K562 (cell line): Measurements from ENCODE around the gene MAML1. TPM values are rescaled to one million over a fixed set of nuclear protein-coding genes. Genes with fewer than 3 reads are reported as not detected.

Experiments
- ATAC-seq: fragments of 200-7000 bp; cut with Tn5 transposase; 3 replicates; pipeline ENCODE4 v1.9.1; 2020; ENCODE audit warnings: moderate library complexity
- BruUV-seq: library from RNA; stranded (reverse); fragments of 400-500 nt; replicated peaks from 2 replicates; lab custom pipeline; 2021; lab: Mats Ljungman, UMichigan
- CTCF ChIA-PET: fragments of 300-600 bp; formaldehyde crosslinking; extraction: SDS; loops from one replicate; lab custom pipeline; 2021; ENCODE audit warnings: low intra/inter-chr PET ratio; lab: Yijun Ruan, JAX
- POLR2A ChIA-PET: fragments of 300-600, 350-650 bp; sonication (Branson Sonifier 250); formaldehyde crosslinking; extraction: SDS; loops from one replicate; lab custom pipeline; 2021; ENCODE audit warnings: antibody characterized with exemption, inconsistent platforms; lab: Yijun Ruan, JAX
- DNase-seq, 4 experiments: peaks; one replicate each; pipeline versions ENCODE4 v3.0.0 to v3.0.0-alpha.2; 2011 to 2018; ENCODE audit warnings: low spot score in 3 of 4, mixed read lengths in 3 of 4; ENCODE audit errors: extremely low read depth in 1 of 4
- FAIRE-seq: peaks from 2 replicates; lab custom pipeline; 2011; peaks lifted over from hg19 to GRCh38; lab: Jason Lieb, UNC
- H2AFZ ChIP-seq: 2 replicates; pipeline ENCODE4 v1.6.0; 2011; ENCODE audit warnings: low read depth, low read length, control low read depth, inconsistent platforms
- H3K27ac ChIP-seq: fragments of 200-600 bp; 3 replicates; pipeline ENCODE4 v1.8.0; 2011; ENCODE audit warnings: low read depth, mild to moderate bottlenecking, control low read depth, inconsistent platforms, low read length, moderate library complexity, mixed read lengths; ENCODE audit errors: extremely low read depth
- H3K27me3 ChIP-seq, 2 experiments: fragments of 300-600 bp in 1 of 2; 2 replicates in 1 of 2; 3 replicates in 1 of 2; pipeline versions ENCODE4 v1.6.0 to v1.8.0; 2011; ENCODE audit warnings: inconsistent platforms in 2 of 2, low read length in 2 of 2, mild to moderate bottlenecking in 1 of 2, mixed read lengths in 1 of 2, moderate library complexity in 1 of 2; ENCODE audit not compliant: control insufficient read depth in 2 of 2, insufficient read depth in 2 of 2
- H3K36me3 ChIP-seq: fragments of 300-600 bp; 3 replicates; pipeline ENCODE4 v1.8.0; 2011; ENCODE audit warnings: mild to moderate bottlenecking, low read length, inconsistent platforms; ENCODE audit not compliant: control insufficient read depth, insufficient read depth
- H3K4me1 ChIP-seq, 2 experiments: fragments of 200-600 bp in 1 of 2; replicated peaks in 1 of 2; 2 replicates in 1 of 2; 3 replicates in 1 of 2; pipeline versions ENCODE4 v1.5.1 to v1.8.0; 2011; ENCODE audit warnings: inconsistent platforms in 2 of 2, low read length in 2 of 2, mild to moderate bottlenecking in 1 of 2, mixed read lengths in 1 of 2, moderate library complexity in 1 of 2; ENCODE audit not compliant: control insufficient read depth in 2 of 2, insufficient read depth in 2 of 2
- H3K4me2 ChIP-seq: 2 replicates; pipeline ENCODE4 v1.6.1; 2011; ENCODE audit warnings: low read length, control low read depth, inconsistent platforms, mixed read lengths; ENCODE audit not compliant: insufficient read depth
- H3K4me3 ChIP-seq: fragments of 200-600 bp; sonication (generic), shearing (Covaris generic); 2 replicates; pipeline ENCODE4 v1.5.1; 2016; ENCODE audit warnings: control low read depth, inconsistent platforms
- H3K79me2 ChIP-seq: fragments of 200-600 bp; 3 replicates; pipeline ENCODE4 v1.8.0; 2011; ENCODE audit warnings: low read length, inconsistent platforms; ENCODE audit not compliant: control insufficient read depth, insufficient read depth
- H3K9ac ChIP-seq, 2 experiments: 2 replicates each; pipeline versions ENCODE4 v1.6.0 to v1.6.1; 2011; ENCODE audit warnings: low read depth in 2 of 2, low read length in 2 of 2, control low read depth in 1 of 2, inconsistent platforms in 1 of 2, mild to moderate bottlenecking in 1 of 2, mixed read lengths in 1 of 2; ENCODE audit not compliant: insufficient read depth in 1 of 2
- H3K9me1 ChIP-seq: one replicate; pipeline ENCODE4 v1.6.0; 2011; ENCODE audit warnings: inconsistent platforms, mild to moderate bottlenecking, low read length, moderate library complexity; ENCODE audit not compliant: control insufficient read depth, insufficient read depth
- H3K9me3 ChIP-seq: replicated peaks from 2 replicates; pipeline ENCODE4 v1.5.1; 2011; ENCODE audit warnings: low read depth, low read length, inconsistent platforms; ENCODE audit not compliant: control insufficient read depth, insufficient read depth
- H4K20me1 ChIP-seq: replicated peaks from 2 replicates; pipeline ENCODE4 v1.6.1; 2011; ENCODE audit warnings: low read length, inconsistent platforms, mixed read lengths; ENCODE audit not compliant: control insufficient read depth, insufficient read depth
- CCNT2 ChIP-seq: IDR thresholded peaks from 2 replicates; pipeline ENCODE4 v1.6.1; 2011; ENCODE audit warnings: borderline replicate concordance, low read depth, mild to moderate bottlenecking, moderate library complexity, mixed read lengths, low read length; ENCODE audit not compliant: insufficient read length; ENCODE audit errors: extremely low read depth
- KDM5B ChIP-seq: fragments of 200-600 bp; sonication (generic); IDR thresholded peaks from 2 replicates; pipeline ENCODE4 v1.6.1; 2012; ENCODE audit warnings: low read depth, mild to moderate bottlenecking, moderate library complexity, low read length, control low read depth, inconsistent platforms; ENCODE audit not compliant: insufficient replicate concordance
- POLR2AphosphoS5 ChIP-seq: IDR thresholded peaks from 2 replicates; pipeline ENCODE4 v1.6.1; 2011; ENCODE audit warnings: mild to moderate bottlenecking, low read depth, low read length, moderate library complexity; ENCODE audit not compliant: control insufficient read depth, insufficient read depth
- POLR2G ChIP-seq: fragments of 200-400 bp; formaldehyde crosslinking; IDR thresholded peaks from 2 replicates; pipeline ENCODE4 v1.6.1; 2017; ENCODE audit warnings: low read depth, mild to moderate bottlenecking, antibody characterized with exemption, low read length, moderate library complexity
- PTTG1 ChIP-seq: fragments of 450-650 bp; IDR thresholded peaks from 2 replicates; pipeline ENCODE4 v1.6.1; 2016; ENCODE audit warnings: low read depth, mild to moderate bottlenecking, missing genetic modification characterization, missing compliant biosample characterization
- RBFOX2 ChIP-seq: fragments of 200-400 bp; formaldehyde crosslinking; IDR thresholded peaks from 2 replicates; pipeline ENCODE4 v1.6.1; 2017; ENCODE audit warnings: low read depth, mild to moderate bottlenecking, low read length, moderate library complexity
- WGBS: fragments of 100-300 bp; shearing (Covaris generic); methylation state at CpG from one replicate; pipeline ENCODE4 v1.1.6; 2016; ENCODE audit warnings: low coverage, mixed read lengths; ENCODE audit not compliant: insufficient coverage; ENCODE audit errors: missing lambda C conversion rate; 5-methylcytosine and 5-hydroxymethylcytosine counted together
- in situ Hi-C: fragments of 300-500 bp; cut with MboI; formaldehyde crosslinking; loops from 4 replicates; pipeline ENCODE4 v1.15.0; 2018; ENCODE audit warnings: inconsistent platforms, mixed read lengths
- intact Hi-C: fragments of 100-400 bp; cut with micrococcal nuclease; formaldehyde crosslinking; loops from 2 replicates; pipeline ENCODE4 v1.14.2; 2022
- polyA plus RNA-seq, 8 experiments: library from polyadenylated mRNA; depleted of rRNA in 4 of 8; stranded (reverse) in 5 of 8; unstranded in 3 of 8; fragments of >200 nt; fragmentation: Nextera tagmentation in 2 of 8; fragmentation: Illumina TruSeq in 1 of 8; extraction: Ambion mirVana in 2 of 8; extraction: Trizol in 1 of 8; gene quantifications; 2 replicates each; pipeline versions ENCODE4 v1.2.1 to v1.2.3, GENCODE V29; 2011 to 2014; ENCODE audit warnings: inconsistent platforms in 1 of 8, missing spikeins in 1 of 8
- total RNA-seq, 7 experiments: library from RNA; depleted of rRNA in 6 of 7; stranded (reverse); fragments of >200 nt in 6 of 7; fragmentation: Illumina TruSeq in 2 of 7; extraction: Trizol in 2 of 7; gene quantifications; 2 replicates each; pipeline versions ENCODE4 v1.2.1 to v1.2.3, GENCODE V29; 2011 to 2021; ENCODE audit warnings: low replicate concordance in 1 of 7

Gene MAML1
- total and polyA plus RNA-seq, 9 of the 15 experiments (the other 6 are each of a cell fraction or from before 2014, with no cell fraction given): 0.32 to 18.4 (median 7.0) TPM

- peak; percentile 54 for TF ChIP-seq CCNT2
- TF ChIP-seq, all 486 proteins: peak for 4
These were observed 89.9 kb downstream of the MAML1 start (continued) for GRCh38 chr5:179822444-179822990.

- peaks cover 75% of the 10 kb centered on the region; the same call in 2 of the 3 replicates for H3K36me3 ChIP-seq
- DNase-seq (no peak), FAIRE-seq (no peak), ATAC-seq (no peak)
- no peak overlapping the region for H2AFZ ChIP-seq
- no peak overlapping the region for H3K4me2 ChIP-seq
- H4K20me1 ChIP-seq: peaks cover 30% of the 10 kb centered on the region
- peaks cover 54% of the 10 kb centered on the region for H3K79me2 ChIP-seq
- in situ Hi-C loops: no loop called here
- intact Hi-C loops: loop anchor here (5.0 kb wide), 2 partner anchors 33 to 202 kb away; partner anchors contain the start of genes HNRNPH1 and MRNIP
- BruUV-seq: no TSS peak
- 97% methylated on average over 18 of the region's 22 CpGs for WGBS
- H3K9me1 ChIP-seq: peaks cover 18% of the 10 kb centered on the region
- CTCF ChIA-PET: no interaction called here
- no peak overlapping the region for H3K4me3 ChIP-seq
- H3K27me3 ChIP-seq: no peaks in the 10 kb centered on the region
- no peaks in the 10 kb centered on the region for H3K9me3 ChIP-seq
- no peak overlapping the region for H3K27ac ChIP-seq
- peaks cover 26 to 50% of the 10 kb centered on the region in 2 experiments for H3K4me1 ChIP-seq
- POLR2A ChIA-PET: interaction anchor here (0.6 kb wide), 1 partner anchor 70 kb away, joined by 3 read pairs; no protein-coding TSS in a partner anchor
- H3K9ac ChIP-seq: peak overlapping the region in 1 of 2 experiments; percentile 50; a peak in 1 of 4 replicates
- TF ChIP-seq RBFOX2: peak; percentile 76
- TF ChIP-seq PTTG1 (tag): no peak
- peak; percentile 45 for TF ChIP-seq KDM5B
- TF ChIP-seq POLR2G: peak; percentile 73
- TF ChIP-seq POLR2AphosphoS5: peak; percentile 18; the same call in 1 of the 2 replicates
These were observed 91.5 kb downstream of the MAML1 start for GRCh38 chr5:179823937-179824744.
